GM18873 (cell line): ENCODE results near the gene C1orf159.

Experiments
- ATAC-seq: cut with Tn5 transposase; IDR thresholded peaks from one replicate; pipeline ENCODE4 v1.9.1; 2021; ENCODE audit warnings: mild to moderate bottlenecking, moderate library complexity, moderate number of reproducible peaks; ENCODE audit not compliant: unreplicated experiment, low FRiP score

Gene C1orf159

DNA sequence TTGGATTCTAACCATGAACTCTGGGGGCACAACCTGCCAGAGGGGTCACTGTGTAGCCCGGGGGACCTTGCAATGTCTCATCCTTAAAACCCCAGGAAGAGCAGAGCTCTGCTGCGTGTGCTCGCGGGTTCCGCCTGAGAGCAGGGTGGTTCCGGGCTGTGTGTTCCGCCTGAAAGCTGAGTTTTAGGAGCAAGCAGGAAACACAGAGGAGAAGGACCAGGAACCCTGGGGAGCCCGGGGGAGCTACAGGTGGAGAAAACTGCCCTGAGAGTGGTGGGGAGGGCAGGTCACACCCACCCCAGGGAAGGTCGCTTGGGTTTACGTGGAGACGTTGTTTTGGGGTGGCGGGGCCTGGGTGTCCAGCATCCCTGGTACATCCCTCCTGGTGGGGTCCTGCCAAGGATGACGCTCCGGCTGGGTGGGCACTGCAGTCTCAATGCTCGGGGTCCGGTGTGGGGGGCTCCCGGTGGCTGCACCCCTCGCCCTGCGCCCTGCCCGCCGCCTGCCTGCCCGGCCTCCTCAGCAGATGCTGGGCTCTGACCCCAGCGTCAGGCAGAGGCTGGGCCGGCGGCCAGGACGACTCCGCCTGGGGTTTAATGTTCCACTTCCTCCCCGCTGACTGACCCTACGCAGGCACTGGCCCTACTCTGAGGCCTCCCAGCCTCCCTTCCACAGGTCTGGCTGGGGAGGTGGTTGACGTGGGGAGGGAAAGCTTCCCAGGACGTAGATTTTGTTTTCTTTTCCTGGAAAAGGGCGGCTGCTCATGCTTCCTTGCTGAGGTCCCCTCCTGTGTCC, 17.3 kb upstream of the C1orf159 start:
- no peak for ATAC-seq

DNA sequence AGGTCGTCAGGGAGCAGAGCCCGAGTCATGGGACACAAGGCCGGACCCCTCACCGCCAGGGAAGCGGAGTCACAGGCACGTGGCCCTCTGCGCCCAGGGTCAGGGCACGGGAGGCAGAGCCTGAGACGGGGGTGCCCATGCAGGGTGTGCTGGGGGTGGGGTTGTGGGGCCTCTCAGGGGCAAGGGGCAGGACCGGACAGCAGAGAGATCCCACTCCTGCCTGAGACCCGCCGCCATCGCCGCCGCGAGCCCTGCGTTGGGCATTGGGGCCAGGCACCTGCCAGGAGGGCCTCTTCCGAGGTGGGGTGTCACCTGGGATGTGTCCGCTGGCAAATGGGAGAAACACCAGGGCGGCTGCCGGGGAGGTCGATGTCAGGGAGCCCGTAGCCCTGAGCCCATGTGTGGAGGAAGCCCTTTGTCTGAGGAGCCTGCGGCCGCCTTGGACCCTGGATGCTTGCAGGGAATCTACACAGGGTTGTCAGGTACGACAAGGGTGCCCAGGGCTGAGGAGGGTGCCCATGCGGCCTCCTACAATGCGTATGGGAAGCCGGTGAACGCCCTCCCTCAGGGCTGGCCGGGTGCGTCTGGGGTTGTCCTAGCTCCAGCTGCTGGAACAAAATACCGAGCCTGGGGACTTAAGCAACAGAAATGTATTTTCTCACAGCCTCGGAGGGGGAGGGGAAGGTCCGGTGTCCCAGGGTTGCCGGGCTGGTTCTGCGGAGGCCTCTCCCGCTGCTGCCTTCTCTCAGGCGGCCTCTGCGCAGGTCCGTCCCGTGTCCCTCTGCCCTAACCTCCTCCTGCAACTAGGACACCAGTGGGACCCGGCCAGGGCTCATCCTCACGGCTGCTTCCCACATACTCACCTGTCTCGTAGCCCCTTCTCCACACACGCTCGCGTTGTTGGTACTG, 16.4 kb upstream of the C1orf159 start:
- ATAC-seq = no peak

DNA sequence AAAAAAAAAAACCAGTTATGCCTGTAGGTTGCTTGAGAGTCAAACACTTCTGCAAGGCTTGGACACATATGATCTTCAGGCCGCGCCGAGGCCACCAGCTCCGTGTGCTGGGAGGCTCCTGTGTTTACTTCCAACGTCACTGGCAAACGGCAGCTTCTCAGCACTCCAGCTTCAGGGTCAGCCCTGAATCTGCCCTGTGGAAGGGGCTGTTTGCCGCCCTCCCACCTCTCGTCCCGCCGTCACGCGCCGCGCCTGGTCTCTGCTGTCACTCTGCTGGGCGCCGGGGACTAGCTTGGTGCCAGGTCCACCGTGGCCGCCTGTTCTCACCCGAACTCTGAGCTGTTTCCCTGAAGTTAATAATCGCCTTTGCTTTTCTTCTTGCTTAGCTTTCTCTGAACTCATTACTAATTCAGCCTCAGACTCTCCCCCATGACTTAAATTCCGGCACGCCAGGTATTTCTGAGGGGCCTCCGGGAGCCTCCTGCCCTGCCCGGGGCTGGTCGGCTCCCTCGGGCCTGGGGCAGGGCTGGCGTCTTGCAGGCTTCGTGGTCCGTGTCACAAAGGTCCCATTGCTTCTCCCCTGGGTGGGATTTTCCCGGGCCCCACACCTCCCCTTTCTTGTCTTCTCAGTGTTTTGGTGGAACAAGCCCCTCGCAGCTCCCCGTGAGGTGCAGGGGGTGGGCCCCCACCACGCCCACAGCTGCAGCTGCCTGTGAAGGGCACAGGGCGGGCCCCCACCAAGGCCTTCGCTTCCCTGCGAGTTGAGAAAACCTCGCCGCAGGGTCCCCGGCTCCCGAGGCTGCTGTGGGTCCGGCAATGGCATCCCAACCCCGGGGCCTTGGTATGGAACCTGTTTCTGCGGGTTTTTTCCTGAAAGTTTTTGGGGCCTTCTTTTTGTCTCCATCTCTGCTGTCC, 14.6 kb upstream of the C1orf159 start:
- no peak for ATAC-seq

DNA sequence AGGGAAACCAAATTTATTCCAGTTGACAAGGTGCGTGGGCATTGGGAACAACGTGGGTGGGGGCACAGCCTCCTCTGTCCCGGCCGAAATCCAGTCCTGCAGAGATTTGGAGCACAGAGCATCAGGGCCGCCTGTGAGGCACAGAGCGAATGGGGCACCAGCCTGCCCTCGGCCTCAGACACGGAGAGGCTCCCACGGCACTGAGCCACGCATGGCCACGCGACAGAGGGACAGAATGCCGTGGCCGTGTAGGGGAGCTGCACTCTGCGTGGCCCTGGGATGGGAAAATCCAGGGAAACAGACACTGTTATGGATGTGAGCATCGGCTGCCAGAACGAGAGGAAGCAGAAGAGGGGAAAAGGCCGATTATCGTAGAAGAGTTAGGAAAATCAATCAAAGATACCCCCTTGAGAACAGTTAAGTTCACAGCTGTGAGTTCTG, 13.5 kb upstream of the C1orf159 start:
- no peak for ATAC-seq

DNA sequence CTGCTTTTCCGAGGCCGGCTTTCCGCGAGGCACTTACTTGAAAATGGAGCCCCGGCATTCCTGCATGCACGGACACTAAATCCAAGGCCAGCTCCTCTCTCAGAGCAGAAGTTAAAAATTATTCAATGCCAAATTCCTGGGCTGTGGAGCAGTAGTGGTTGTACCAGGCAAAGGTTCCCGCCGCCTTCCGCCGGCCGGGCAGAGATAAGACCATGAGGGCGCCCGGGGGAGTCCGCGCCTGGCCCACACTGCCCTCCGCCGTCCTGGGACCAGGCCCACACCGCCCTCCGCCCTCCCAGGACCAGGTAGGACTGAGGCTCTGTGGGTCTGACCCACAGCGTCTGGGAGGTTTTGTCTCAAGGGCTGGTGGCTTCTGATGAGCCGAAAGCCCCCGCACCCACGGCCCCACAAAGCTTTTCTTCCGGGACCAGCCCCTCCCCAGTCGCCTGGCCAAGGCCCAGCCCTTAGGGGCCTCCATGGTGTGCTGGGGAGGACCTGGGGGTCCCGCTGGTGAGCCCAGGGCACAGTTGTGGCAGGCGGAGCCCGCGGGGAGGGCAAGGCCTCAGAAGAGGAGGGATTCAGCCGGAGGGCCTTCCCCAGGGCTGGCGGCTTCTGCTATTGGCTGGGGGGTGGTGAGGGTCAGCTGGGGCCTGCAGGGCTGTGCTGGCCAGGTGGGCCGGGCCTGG, 12.7 kb upstream of the C1orf159 start:
- ATAC-seq = no peak

DNA sequence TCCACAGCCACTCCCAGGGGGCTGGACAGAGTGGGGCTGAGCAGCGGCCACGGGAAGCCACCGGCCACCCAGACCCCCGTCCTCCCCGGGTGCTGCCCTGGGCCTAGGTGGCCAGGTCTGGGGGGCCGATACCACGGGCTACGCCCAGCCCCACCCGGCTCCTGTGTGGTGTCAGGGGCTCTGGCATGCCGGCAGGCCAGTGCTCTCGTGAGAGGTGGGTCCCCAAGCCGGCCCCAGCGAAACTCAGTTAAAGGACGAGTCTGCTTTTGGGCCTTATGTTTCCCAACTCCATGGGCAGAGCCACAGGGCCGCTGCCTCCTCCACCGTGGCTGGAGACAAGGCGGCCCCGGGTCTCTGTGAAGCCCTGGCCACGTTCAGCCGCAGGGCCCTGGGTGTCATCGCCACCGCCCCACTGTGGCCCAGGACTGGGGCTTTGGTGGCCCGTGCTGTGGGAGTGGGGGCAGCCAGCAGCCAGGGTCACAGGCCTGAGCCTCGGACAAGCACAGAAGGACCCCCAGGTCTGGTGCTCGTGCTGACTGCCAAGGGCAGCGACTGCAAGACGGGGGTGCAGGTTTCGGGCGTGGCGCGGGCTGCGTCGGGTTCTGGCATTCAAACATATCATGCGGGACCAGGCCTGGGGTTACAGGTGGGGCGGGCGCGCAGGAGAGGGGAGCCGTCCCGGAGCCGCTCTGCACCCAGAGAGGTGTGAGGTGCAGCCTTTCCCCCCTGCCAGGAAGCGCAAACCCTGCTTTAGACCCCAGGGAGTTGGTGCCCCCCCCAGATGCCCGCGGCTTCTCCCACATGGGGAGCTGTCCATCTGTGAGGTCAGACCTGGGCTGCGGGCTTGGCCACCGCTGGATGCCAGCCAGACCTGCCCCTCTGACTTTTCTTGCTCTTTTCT, 11.9 kb upstream of the C1orf159 start:
- ATAC-seq = no peak

DNA sequence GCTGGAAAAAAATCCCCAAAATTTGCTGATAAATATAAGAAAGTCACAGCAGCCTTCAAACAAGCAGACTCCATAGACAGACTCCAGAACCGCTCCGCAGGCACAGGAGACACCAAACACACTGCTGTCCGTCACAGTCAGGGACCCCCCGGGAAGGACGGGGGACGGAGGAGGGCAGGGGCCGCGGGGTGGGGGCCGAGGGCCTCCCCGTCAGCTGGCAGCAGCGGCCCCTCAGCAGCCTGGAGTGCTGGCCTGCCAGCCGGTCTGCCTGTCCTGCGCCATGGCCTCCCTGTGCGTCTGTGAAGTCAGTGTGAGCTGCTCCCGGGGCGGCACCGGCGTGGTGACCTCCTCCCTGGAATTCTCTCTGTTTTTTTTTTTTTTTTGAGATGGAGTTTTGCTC, 10.1 kb upstream of the C1orf159 start:
- no peak for ATAC-seq

DNA sequence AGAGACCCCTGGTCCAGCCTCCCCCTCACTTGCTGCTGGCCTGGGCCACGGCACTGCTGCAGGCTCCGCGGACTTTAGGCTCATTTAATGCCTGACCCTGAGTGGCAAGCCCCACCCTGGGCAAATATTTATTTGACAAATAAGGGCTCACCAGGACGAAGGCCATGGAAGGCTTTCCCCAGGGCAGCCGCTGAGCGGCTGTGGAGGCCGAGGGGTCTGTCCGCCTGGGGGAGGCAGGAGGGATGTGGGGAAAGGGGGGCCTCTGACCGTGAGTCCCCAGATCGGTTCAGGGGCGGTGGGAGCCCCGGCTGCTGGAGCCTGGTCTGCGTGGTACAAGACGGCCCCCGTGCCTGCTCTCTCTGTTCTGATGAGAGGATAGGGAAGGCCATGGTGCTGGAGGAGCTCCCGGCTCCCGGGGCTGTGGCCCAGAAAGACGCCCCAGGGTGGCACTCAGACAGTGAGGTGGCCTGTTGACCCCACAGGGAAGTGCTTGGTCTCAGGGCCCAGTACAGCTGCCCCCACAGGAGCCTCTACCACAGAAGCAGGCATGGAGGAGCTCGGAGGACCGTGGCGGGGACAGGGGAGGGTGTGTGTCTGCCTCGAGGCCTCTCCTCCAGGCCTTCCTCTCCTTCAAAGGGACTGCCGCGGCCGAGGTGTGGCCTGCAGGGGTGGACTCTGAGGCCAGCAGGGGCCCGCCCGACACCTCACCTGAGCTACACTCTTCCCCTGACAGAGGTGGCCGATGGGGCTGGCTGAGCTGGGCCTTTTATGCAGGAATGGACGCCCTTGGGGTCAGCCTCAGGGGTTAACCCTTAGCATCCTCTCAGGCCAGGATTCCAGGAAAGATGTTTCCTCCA, 9.1 kb upstream of the C1orf159 start:
- ATAC-seq = no peak

DNA sequence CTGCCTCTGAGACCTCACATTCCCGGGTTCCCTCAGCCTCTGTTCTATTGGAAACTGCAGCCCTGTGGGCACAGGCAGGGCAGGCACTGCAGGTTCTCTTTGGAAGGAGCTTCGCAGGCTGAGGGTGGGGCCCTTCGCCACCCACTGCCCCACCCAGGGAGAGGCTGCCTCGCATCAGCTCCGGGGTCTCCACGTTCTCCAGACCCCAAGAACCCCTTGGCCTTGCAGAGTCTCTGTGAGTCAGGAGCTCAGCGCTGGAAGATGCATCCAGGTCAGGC, 8.6 kb upstream of the C1orf159 start:
- ATAC-seq = no peak

DNA sequence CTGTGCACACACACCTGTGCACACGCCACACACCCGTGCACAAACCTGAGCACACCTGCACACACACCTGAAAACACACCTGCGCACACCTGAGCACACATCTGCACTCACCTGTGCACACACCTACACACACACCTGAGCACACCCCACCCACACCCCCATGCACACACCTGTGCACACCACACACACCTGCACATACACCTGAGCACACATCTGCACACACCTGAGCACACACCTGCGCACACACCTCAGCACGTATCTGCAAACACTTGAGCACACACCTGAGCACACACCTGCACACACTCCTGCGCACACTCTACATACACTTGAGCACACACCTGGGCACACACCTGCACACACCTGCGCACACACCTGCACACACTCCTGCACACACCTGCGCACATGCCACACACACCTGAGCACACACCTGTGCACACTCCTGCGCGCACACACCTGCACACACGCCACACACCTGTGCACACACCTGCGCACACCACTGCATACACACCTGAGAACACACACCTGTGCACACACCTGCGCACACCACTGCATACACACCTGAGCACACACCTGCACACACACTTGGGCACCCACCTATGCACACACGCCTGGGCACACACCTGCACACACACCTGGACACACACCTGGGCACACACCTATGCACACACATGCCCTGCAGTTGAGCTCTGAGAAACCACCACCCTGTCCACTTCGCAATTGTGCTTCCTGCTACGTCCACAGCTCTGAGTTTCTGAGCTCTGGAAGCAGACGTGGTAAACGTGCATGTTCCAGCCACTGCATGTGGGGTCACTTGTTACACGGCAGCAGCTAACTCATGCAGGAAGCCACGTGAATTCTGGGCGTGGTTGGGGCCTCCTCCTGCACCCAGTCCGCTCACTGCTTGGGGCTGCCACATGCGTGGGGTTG, 8.0 kb upstream of the C1orf159 start:
- no peak for ATAC-seq

DNA sequence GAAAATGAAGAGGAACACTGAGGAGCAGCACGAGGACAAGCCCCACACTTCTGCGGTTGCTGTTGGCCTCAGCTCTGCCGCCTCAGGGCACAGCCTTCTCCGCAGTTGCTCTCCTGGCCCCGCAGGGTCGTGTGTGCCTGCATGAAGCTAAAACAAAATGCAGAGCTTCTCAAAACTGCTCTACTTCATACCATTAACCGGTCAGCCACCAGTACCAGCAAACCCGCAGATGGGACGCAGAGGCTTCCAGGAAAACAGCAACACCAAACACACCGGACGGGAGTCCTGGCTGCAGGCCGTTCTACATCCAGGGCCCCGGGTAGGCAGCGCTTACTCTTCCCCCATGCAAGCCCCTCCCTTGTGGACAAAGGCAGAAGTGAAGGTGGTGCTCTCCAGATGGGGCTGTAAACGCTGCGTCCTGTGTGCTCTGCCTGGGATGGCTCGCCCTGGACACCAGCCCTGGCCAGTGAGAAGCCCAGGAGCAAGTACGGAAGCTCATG, 7.1 kb upstream of the C1orf159 start:
- no peak for ATAC-seq

DNA sequence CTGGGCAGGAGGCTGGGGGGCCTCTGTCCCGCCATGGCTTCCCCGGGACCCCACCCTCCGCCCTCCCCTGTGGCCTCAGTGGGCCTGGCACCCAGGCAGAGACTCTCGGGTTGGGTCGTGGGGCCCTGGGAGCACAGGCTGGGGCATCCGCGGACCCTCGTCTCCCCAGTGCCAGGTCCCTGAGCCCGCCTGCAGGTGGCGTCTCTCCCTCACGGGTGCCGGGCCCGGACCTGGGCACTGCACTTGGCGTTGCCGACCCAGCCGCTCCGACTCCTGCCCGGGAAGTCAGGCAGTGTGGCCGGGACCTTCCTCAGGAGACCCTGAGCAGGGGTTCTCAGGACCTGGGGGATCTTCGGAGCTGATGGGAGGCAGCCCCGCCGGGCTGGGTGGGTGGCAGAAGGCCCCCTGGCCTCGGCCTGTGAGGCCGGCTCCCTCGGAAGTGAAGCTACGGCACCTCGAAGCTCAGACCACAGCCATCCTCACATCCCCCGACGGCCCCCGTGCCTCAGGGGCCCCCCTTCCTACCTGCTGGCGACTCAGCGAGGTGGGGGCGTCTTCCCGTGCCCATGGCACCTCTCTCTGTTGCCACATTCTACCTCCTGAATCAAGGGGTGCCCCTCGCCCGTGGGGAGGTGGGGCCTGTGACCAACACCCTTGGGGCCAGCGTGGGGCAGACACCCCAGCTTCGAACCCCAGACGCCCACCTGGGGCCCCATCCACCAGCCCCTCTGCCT, 6.4 kb upstream of the C1orf159 start:
- ATAC-seq = no peak

DNA sequence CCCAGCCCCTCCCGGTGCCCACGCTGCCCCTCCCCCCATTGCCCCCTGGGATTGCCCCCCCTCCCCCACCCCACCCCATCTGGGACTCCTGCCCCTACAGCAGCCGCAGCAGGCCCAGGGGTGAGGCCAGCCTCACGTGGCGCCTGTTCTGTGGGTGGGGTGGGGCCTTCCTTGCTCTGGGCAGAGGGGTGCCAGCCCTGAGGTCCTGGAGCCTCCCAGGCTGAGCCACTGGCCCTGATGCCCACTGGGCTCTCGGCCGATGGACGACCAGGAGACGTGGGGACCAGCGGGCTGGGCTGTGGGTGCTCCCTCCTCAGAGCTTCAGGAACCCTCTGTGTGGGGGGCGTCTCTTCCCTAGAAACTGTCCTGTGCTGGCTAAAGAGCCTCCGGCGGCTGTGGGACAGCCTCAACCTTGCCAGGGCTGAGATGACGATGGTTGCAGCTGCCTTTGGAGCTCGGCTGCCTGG, 5.8 kb upstream of the C1orf159 start:
- ATAC-seq = no peak

DNA sequence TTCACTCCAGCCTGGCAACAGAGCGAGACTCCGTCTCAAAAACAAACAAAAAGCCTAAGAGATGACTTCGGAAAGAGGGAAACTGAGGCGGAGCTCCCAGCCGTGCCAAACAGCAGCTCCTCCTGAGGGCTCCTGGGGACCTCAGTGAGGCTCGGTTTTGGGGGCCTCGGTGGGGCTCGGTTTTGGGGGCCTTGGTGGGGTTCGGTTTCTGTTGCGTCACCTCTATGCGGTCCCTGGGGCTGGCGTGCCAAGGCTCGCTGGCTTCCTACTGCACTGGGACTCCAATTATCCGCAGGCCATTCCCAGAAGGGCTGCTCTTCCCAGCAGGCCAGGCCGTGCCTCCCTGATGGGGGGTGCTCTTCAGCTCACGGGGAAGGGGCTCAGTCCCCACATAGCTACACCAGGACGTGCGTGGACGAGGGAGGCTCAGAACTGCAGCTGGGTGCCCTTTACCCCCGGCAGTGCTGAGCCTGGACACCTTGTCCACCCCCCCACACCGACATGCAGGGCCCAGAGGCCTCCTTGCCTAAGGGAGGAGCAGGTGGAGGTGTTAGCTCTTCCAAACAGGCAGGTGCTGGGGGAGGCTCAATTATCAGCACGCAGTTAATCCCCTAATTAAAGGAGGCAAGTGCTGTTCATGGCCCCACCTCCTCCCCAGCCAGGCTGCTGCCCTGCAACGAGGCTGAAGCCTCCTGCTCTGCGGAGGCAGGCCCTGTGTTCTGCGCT, 5.1 kb upstream of the C1orf159 start:
- ATAC-seq = no peak

DNA sequence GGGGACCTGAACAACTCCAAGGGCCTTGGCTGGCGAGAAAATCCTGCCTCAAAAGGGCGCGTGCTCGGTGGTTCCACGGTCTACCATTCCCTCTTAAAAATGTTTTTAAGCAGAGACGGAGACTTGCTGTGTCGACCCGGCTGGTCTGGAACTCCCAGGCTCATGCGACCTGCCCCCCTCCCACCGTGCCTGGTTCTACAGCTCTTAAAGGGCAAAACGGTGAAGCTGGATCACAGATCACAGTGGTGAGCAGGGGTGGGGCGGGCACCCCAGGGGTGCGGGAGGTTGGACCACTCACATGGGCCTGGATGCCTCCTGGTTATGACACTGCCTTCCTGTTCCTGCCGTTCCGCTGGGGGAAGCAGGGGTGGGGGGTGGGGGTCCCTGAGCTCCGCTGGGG, 4.2 kb upstream of the C1orf159 start:
- no peak for ATAC-seq
